Spleen (tissue), 11 donors: ENCODE results near the gene ARG1. TPM values are rescaled to one million over a fixed set of nuclear protein-coding genes. Genes with fewer than 3 reads are reported as not detected.

ENCODE experiments used
- DNase-seq: peaks from one replicate; pipeline ENCODE4 v3.0.0-alpha.2; 2020
- H3K27ac ChIP-seq, 8 donors: fragments of 200-600 bp; sonication (generic) in 7 of 8; 1 replicate in 4 of 8; 2 replicates in 4 of 8; pipeline versions ENCODE4 v1.5.0 to v1.8.0; 2016 to 2021; ENCODE audit warnings: inconsistent platforms in 4 of 8, mild to moderate bottlenecking in 4 of 8, moderate library complexity in 1 of 8
- H3K27me3 ChIP-seq, 7 donors: fragments of 200-600 bp; sonication (generic) in 6 of 7; replicated peaks in 1 of 7; 1 replicate in 4 of 7; 2 replicates in 3 of 7; pipeline versions ENCODE4 v1.5.0 to v1.8.0; 2016 to 2021; ENCODE audit warnings: inconsistent platforms in 3 of 7, mild to moderate bottlenecking in 1 of 7
- H3K36me3 ChIP-seq, 6 donors: fragments of 200-600 bp; sonication (generic) in 5 of 6; 1 replicate in 4 of 6; 2 replicates in 2 of 6; pipeline versions ENCODE4 v1.5.0 to v1.8.0; 2016 to 2021; ENCODE audit warnings: inconsistent platforms in 2 of 6
- H3K4me1 ChIP-seq, 6 donors: fragments of 200-600 bp; sonication (generic) in 5 of 6; 1 replicate in 3 of 6; 2 replicates in 3 of 6; pipeline versions ENCODE4 v1.5.0 to v1.8.0; 2016 to 2021; ENCODE audit warnings: inconsistent platforms in 3 of 6
- H3K4me3 ChIP-seq, 8 donors: fragments of 200-600 bp; sonication (generic) in 7 of 8; 1 replicate in 4 of 8; 2 replicates in 4 of 8; pipeline versions ENCODE4 v1.5.0 to v1.8.0; 2016 to 2021; ENCODE audit warnings: inconsistent platforms in 4 of 8, mild to moderate bottlenecking in 4 of 8, moderate library complexity in 2 of 8
- H3K9me3 ChIP-seq, 8 donors: fragments of 200-600 bp; sonication (generic) in 7 of 8; 1 replicate in 4 of 8; 2 replicates in 4 of 8; pipeline versions ENCODE4 v1.5.0 to v1.8.0; 2016 to 2021; ENCODE audit warnings: inconsistent platforms in 4 of 8
- POLR2A ChIP-seq, 3 donors: fragments of 450-650 bp; IDR thresholded peaks; one replicate each; pipeline ENCODE4 v1.5.1; 2017; ENCODE audit warnings: antibody characterized with exemption in 3 of 3, mild to moderate bottlenecking in 1 of 3
- POLR2AphosphoS5 ChIP-seq, 3 donors: sonication (generic); formaldehyde crosslinking; IDR thresholded peaks; one replicate each; pipeline ENCODE4 v1.5.1; 2017; ENCODE audit warnings: antibody characterized with exemption in 3 of 3
- WGBS, 5 donors: extraction: QIAGEN DNeasy Blood & Tissue Kit in 3 of 5; methylation state at CpG; one replicate each; pipeline versions ENCODE4 v1.1.5 to v1.1.7; 2013 to 2018; 5-methylcytosine and 5-hydroxymethylcytosine counted together
- intact Hi-C: fragments of 100-400 bp; cut with DNase I; formaldehyde crosslinking; loops from one replicate; pipeline ENCODE4 v1.15.0; 2023; ENCODE audit warnings: low total_unique reads
- polyA plus RNA-seq, 3 donors: library from polyadenylated mRNA; stranded (reverse); fragments of 200-250 nt; gene quantifications; one replicate each; pipeline ENCODE4 v1.2.1, GENCODE V29; 2013
- total RNA-seq, 7 donors: library from RNA; depleted of rRNA in 3 of 7; stranded (reverse); fragments of >200 nt in 3 of 7; fragmentation: NEBNext Ultra II Directional in 4 of 7; extraction: Animal tissue kit (Norgen Biotek cat#: 25700) in 4 of 7; gene quantifications; one replicate each; pipeline versions ENCODE4 v1.1.0 to v1.2.1, GENCODE V29; 2016 to 2021
- TF ChIP-seq, protein P1 (sequence below), 11 experiments: fragments of 200-600 bp in 7 of 11; fragments of 450-650 bp in 4 of 11; sonication (generic) in 4 of 11; IDR thresholded peaks in 8 of 11; conservative IDR thresholded peaks in 3 of 11; 1 replicate in 7 of 11; 2 replicates in 4 of 11; pipeline versions ENCODE4 v1.4.0 to v1.8.0; 2016 to 2021; ENCODE audit warnings: antibody characterized with exemption in 11 of 11, inconsistent platforms in 4 of 11, mild to moderate bottlenecking in 1 of 11
- donor health status: healthy with polysubstance abuse.
- donor health status: DM: no; HTN: no; CAD: no; lungs with moderate emphysema.
- donor health status: DM: no; HTN: no; CAD: no.
- donor health status: Bipolar disorder and iron deficiency.
- donor health status: healthy.
- donor health status: DM: no; HTN: no; CAD: no.
- donor health status: DM: yes; HTN: yes; CAD: no.

The ARG1 gene
- total and polyA plus RNA-seq, 10 donors: 2.7 to 67.4 (median 18.5) TPM

DNA sequence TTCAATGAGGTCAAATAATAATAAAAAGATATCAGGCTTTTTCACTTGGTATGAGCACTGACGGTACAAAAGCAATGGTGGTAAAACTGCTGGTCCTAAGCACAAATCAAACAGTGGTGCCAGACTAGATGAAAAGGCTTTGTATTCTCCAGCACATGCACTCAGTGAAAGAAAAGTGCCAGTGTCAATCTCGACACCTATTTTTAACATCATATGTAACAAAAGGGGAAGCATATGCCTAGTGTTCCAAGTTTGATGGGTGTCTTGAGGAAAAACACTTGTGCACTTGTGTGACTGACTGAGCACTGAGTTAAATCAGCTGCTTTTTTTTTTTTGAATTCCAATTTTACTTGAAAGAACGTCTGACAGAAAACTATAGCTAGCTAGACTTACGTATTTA lies 27.7 kb downstream of the ARG1 start:
- H3K4me1 ChIP-seq: no peaks in the 10 kb centered on the region
- H3K9me3 ChIP-seq: no peaks in the 10 kb centered on the region
- TF ChIP-seq POLR2A (IDR thresholded peaks at IDR 0.05) (no peak), POLR2AphosphoS5 (IDR thresholded peaks at IDR 0.05) (no peak)
- TF ChIP-seq, protein P1, sequence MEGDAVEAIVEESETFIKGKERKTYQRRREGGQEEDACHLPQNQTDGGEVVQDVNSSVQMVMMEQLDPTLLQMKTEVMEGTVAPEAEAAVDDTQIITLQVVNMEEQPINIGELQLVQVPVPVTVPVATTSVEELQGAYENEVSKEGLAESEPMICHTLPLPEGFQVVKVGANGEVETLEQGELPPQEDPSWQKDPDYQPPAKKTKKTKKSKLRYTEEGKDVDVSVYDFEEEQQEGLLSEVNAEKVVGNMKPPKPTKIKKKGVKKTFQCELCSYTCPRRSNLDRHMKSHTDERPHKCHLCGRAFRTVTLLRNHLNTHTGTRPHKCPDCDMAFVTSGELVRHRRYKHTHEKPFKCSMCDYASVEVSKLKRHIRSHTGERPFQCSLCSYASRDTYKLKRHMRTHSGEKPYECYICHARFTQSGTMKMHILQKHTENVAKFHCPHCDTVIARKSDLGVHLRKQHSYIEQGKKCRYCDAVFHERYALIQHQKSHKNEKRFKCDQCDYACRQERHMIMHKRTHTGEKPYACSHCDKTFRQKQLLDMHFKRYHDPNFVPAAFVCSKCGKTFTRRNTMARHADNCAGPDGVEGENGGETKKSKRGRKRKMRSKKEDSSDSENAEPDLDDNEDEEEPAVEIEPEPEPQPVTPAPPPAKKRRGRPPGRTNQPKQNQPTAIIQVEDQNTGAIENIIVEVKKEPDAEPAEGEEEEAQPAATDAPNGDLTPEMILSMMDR (IDR thresholded peaks at IDR 0.05 in 8 of 11, conservative IDR thresholded peaks at IDR 0.05 in 3 of 11): no peak
- H3K36me3 ChIP-seq: peaks cover 5 to 100% (median 96%) of the 10 kb centered on the region in 6 donors
- H3K4me3 ChIP-seq: no peak overlapping the region
- 85 to 90% (median 88%) methylated on average over 4 of the region's 4 CpGs for WGBS, 5 donors
- no peaks in the 10 kb centered on the region for H3K27me3 ChIP-seq
- H3K27ac ChIP-seq: no peak overlapping the region
- no peak for DNase-seq
- intact Hi-C loops: no loop called here

DNA sequence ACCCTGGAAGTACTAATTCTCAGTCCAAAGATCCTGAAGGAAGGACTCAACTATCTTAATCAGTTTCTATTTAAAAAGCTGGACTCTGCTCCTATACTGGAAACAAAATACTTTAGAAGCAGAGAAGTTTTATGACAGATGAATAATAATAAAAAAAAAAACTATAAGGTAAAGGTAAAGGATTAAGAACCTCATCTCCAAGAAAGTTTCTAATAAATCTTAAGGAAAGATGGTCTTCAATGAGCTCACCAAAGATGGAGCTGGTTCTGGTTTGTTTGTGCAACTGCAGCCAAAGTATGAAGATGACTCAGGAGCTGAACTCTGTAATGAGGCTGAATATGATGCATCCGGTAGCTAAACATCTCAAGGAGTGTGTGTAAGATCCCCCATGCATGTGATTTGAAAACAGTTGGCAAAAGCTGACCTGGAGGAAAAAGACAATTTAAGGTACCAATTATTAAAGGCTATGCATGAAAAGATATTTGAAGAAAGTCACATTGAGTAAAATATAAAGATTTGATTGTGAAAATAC lies 29.8 kb downstream of the ARG1 start:
- H3K27ac ChIP-seq: no peak overlapping the region
- intact Hi-C loops: no loop called here
- WGBS, 5 donors: 89 to 97% (median 92%) methylated on average over 1 of the region's 1 CpG
- no peak for DNase-seq
- H3K9me3 ChIP-seq: no peaks in the 10 kb centered on the region
- no peaks in the 10 kb centered on the region for H3K27me3 ChIP-seq
- no peak for TF ChIP-seq POLR2A (IDR thresholded peaks at IDR 0.05)
- no peak for TF ChIP-seq POLR2AphosphoS5 (IDR thresholded peaks at IDR 0.05)
- TF ChIP-seq, protein P1 (IDR thresholded peaks at IDR 0.05 in 8 of 11, conservative IDR thresholded peaks at IDR 0.05 in 3 of 11): no peak
- peaks cover 0 to 100% (median 95%) of the 10 kb centered on the region in 6 donors for H3K36me3 ChIP-seq
- no peak overlapping the region for H3K4me3 ChIP-seq
- no peaks in the 10 kb centered on the region for H3K4me1 ChIP-seq

DNA sequence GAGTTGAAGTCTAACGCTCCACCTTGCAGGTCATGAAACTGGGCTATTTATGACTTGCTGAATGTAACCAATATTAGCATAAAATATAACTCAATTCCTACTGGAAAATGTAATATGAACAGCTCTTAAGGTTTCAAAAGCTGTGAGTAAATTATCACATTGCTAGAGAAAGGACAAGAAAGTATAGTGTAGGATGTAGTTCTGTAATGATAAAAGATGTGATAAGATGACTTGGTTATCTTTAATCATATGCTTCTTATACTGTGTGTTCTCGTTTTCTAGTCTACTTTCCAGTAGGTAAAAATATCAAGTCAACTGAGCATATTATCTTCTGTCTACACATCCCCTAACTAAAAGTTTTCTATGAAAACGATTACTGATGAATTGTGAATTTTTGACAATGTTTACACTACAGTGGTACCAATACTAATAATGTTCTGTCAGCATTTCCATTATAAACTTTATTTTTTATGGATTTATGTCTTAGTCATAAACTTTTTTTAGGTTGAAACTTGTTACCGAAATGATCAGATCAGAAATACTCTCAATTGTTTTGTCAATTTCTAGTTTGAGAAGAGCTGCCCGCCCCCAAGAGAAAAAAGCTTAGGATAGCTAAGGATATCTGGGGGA lies 40.4 kb downstream of the ARG1 start:
- no peak for TF ChIP-seq POLR2AphosphoS5 (IDR thresholded peaks at IDR 0.05)
- TF ChIP-seq POLR2A (IDR thresholded peaks at IDR 0.05): no peak
- TF ChIP-seq, protein P1 (IDR thresholded peaks at IDR 0.05 in 8 of 11, conservative IDR thresholded peaks at IDR 0.05 in 3 of 11): no peak
- Histone ChIP-seq H3K4me1 (peaks cover 0 to 6% (median 0%) of the 10 kb centered on the region in 6 donors), H3K27me3 (no peaks in the 10 kb centered on the region), H3K9me3 (no peaks in the 10 kb centered on the region), H3K4me3 (no peak overlapping the region), H3K36me3 (peaks cover 0 to 100% (median 91%) of the 10 kb centered on the region in 6 donors), H3K27ac (no peak overlapping the region)
- DNase-seq: no peak
- intact Hi-C loops: no loop called here
- WGBS, 5 donors: 91 to 94% (median 92%) methylated on average over 5 of the region's 5 CpGs

DNA sequence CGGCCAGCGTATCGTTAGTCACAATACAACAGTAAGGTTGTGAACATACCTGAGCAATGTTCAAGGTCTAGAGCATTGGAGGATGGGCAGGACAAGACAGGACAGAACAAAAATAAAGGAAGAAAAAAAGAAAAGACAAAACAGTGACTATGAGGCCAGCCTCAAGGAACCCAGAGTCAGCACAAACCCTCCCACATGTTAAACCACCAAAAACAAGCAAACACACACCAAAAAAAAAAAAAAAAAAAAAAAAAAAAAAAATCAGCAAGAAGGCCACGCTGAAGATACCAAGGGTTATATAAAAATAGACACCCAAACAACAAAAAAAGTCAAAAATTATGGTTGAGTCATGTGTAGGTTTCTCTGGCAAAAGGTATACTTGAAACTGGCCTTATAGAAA lies 42.2 kb downstream of the ARG1 start:
- Histone ChIP-seq H3K9me3 (no peaks in the 10 kb centered on the region), H3K27ac (no peak overlapping the region), H3K4me3 (no peak overlapping the region), H3K27me3 (no peaks in the 10 kb centered on the region), H3K36me3 (peaks cover 0 to 100% (median 92%) of the 10 kb centered on the region in 6 donors), H3K4me1 (peaks cover 0 to 10% (median 0%) of the 10 kb centered on the region in 6 donors)
- intact Hi-C loops: no loop called here
- DNase-seq: no peak
- no peak for TF ChIP-seq POLR2A (IDR thresholded peaks at IDR 0.05)
- no peak for TF ChIP-seq POLR2AphosphoS5 (IDR thresholded peaks at IDR 0.05)
- TF ChIP-seq, protein P1 (IDR thresholded peaks at IDR 0.05 in 8 of 11, conservative IDR thresholded peaks at IDR 0.05 in 3 of 11): no peak
- WGBS, 5 donors: 93 to 97% (median 95%) methylated on average over 4 of the region's 4 CpGs
